Mammary epithelial cell (primary cell): ENCODE measurements around the gene USP9Y.

ENCODE experiments used
- CTCF ChIP-seq, 2 donors: IDR thresholded peaks in 1 of 2; conservative IDR thresholded peaks in 1 of 2; 2 replicates each; pipeline ENCODE4 v1.5.1; 2011 to 2012; ENCODE audit warnings: inconsistent platforms in 2 of 2, low read length in 2 of 2, mild to moderate bottlenecking in 2 of 2, control low read depth in 1 of 2, low read depth in 1 of 2; ENCODE audit not compliant: insufficient read depth in 1 of 2; ENCODE audit errors: extremely low read depth in 1 of 2
- EZH2 ChIP-seq: IDR thresholded peaks from 2 replicates; pipeline ENCODE4 v1.6.1; 2012; ENCODE audit warnings: low read length, inconsistent platforms, borderline replicate concordance

GRCh38 chrY:12733625-12734024 is 32.6 kb downstream of the USP9Y start:
- TF ChIP-seq CTCF (conservative IDR thresholded peaks at IDR 0.05 in 1 of 2, IDR thresholded peaks at IDR 0.05 in 1 of 2; ENCODE audit: extremely low read depth in 1 of 2, insufficient read depth in 1 of 2, low read depth in 1 of 2, low read length in 2 of 2) (no peak), EZH2 (no peak)
